ENCODE data around the gene FOXO1. TPM values are rescaled to one million over a fixed set of nuclear protein-coding genes. Genes with fewer than 3 reads are reported as not detected.

The FOXO1 gene
- total RNA-seq, 1 donor from 2014 or later: 31.5 TPM

DNA sequence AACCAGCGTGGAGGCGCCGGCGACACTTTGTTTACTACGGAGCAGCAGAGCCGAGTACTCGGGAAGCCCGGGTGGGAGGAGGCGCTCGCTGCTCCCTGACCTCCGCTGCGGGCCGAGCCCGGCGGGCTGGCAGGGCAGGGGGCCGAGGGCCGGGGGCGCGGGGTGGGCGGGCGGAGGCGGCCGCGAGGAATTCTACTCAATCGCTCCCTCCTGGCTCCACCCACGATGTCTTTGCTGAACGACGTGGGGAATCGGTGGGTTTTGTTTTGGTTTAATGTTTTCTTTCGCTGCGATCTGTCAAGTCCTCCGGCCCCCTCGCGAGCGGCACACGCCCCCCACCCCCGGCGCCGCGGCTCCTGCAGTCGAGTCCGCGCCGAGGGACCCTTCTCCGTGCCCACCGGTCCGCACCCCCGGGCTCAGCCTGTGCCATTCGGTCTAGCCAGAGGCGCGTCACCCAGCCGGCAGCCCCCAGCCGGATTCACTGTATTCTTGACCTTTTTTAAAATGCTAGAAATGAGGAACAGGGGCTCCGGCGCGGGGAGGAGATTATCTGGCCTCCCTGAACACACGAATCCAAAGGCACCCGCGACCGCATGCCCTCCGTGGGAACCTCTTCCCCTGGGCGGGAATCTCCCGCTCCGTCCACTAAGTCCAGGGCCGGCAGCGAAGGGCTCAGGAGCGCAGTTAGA lies 636 bp upstream of the FOXO1 start:
- intact Hi-C loops (cut with micrococcal nuclease): loop anchor here (1.0 to 10.0 kb wide), 6 partner anchors 104 to 640 kb away; partner anchors contain the start of genes ELF1 and MRPS31

DNA sequence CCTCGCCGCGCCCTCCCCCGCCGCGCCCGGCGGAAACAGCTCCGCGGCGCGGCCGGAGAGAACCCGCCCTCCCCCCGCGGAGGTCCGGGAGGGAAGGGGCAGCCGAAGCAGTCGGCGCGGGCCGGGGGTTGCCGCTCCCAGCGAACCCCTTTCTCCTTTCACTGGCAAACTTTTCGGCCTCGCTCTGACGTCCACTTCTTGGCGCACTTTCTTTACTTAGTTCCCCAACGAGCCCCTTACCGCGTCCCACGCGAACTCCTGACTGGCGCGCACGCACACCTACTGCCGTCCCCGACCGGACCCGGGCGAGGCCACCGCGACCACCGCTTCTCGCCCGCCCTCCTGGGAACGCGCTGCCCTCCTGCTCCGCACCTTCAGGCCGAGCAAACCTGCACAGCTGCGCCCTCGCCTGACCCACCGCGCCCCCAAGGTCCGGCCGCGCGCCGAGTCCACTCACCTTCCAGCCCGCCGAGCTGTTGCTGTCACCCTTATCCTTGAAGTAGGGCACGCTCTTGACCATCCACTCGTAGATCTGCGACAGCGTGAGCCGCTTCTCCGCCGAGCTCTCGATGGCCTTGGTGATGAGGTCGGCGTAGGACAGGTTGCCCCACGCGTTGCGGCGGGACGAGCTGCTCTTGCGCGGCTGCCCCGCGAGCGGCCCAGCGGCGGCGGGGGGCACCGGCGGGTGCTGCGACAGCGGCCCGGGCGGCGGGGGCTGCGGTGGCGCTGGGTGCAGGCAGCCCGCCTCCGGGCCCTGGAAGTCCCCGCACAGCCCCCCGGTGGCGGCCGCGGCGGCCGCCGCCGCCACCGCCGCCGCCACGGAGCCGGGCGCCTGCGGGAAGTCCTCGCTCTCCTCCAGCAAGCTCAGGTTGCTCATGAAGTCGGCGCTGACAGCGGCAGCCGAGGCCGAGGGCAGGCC lies 1.1 kb downstream of the FOXO1 start:
- intact Hi-C loops (cut with micrococcal nuclease): loop anchor here (1.0 to 10.0 kb wide), 9 partner anchors 106 to 638 kb away; partner anchors contain the start of genes ELF1, MRPS31 and WBP4

- intact Hi-C loops (cut with micrococcal nuclease): loop anchor here (1.0 to 10.0 kb wide), 8 partner anchors 170 to 637 kb away; partner anchors contain the start of genes ELF1 and WBP4
Observed at GRCh38 chr13:40664350-40665125, 1.9 kb downstream of the FOXO1 start.

GRCh38 chr13:40664100-40664349 lies 2.4 kb downstream of the FOXO1 start:
- intact Hi-C loops (cut with micrococcal nuclease): loop anchor here (1.0 to 10.0 kb wide), 6 partner anchors 169 to 477 kb away; partner anchors contain the start of genes ELF1 and WBP4

- intact Hi-C loops (cut with micrococcal nuclease): loop anchor here (1.0 to 10.0 kb wide), 4 partner anchors 9 to 441 kb away; partner anchors contain the start of gene ELF1
Observed at GRCh38 chr13:40662866-40663265, 3.6 kb downstream of the FOXO1 start.

DNA sequence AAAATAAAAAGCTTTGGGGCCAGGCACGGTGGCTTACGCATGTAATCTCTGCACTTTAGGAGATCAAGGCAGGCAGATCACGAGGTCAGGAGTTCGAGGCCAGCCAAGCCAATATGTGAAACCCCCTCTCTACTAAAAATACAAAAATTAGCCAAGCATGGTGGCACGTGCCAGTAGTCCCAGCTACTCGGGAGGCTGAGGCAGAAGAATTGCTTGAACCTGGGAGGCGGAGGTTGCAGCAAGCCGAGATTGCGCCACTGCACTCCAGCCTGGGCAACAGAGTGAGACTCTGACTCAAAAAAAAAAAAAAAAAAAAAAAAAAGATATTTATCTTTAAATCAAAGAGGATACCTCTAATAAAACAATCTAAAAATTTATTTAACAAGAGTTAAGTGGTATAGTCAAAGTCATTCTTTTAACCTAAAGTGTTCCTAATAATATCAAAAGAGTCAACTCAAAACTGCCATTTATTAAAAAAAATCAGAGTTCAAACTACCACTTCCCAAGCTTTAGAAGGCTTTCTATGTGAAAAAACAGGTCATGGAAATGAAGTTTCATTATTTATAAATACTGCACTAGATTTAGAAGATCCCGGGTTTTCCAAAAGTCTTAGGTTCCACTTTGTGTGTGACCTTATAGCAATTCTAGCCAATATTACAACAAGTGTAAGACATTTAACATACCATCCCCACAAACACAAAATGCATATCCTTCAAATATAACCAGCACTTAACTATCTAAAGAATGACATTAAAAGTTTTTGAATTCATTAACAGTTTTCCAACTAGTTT lies 4.4 kb downstream of the FOXO1 start:
- intact Hi-C loops (cut with micrococcal nuclease): loop anchor here (1.0 to 10.0 kb wide), 3 partner anchors 8 to 440 kb away; partner anchors contain the start of gene ELF1

DNA sequence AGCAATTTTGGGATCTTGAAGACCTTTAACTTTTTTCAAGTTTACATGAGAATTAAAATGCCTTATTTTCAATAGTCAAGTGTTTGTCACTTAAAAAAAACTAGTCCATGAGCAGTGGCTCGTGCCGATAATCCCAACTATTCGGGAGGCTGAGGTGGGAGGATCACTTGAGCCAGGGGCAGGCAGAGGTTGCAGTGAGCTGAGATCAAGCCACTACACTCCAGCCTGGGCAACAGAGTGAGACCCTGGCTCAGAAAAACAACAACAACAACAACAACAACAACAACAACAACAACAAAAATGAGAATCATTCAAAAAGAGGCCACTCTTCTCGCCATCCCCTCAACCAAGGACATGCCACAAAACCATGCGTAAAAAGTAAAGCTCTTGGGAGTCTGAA lies 5.7 kb downstream of the FOXO1 start:
- intact Hi-C loops (cut with micrococcal nuclease): loop anchor here (5.0 to 10.0 kb wide), 2 partner anchors 354 to 438 kb away; partner anchors contain the start of gene ELF1

GRCh38 chr13:40660141-40660664 lies 6.2 kb downstream of the FOXO1 start:
- intact Hi-C loops (cut with micrococcal nuclease): loop anchor here (5.0 to 10.0 kb wide), 2 partner anchors 355 to 438 kb away; partner anchors contain the start of gene ELF1

GRCh38 chr13:40657951-40658350 lies 8.5 kb downstream of the FOXO1 start:
- intact Hi-C loops (cut with micrococcal nuclease): no loop called here

- intact Hi-C loops (cut with micrococcal nuclease): no loop called here
Observed at GRCh38 chr13:40657307-40657706, 9.1 kb downstream of the FOXO1 start.

DNA sequence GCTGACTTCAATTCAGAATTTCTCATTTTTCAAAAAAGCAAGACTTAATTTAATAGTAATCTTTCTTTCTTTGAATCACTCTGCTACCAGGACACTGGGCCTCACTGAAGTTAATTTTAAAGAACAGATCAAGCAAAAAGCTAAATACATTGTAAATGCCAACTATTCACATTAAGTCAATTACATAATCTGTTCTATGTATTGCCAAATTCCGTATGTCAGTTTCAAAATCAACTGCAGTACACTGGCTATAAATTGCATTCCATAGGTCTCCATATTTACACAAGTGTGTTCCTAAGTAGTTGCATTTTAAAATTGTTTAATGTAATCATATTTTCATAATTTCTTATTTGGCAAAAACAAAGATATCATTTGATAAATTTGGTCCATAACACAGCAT lies 10.1 kb downstream of the FOXO1 start:
- intact Hi-C loops (cut with micrococcal nuclease): no loop called here

GRCh38 chr13:40653527-40654318 lies 12.7 kb downstream of the FOXO1 start:
- intact Hi-C loops (cut with micrococcal nuclease): loop anchor here (1.0 kb wide), 1 partner anchor 9 kb away; no protein-coding TSS in a partner anchor

GRCh38 chr13:40652588-40652940 lies 13.9 kb downstream of the FOXO1 start:
- intact Hi-C loops (cut with micrococcal nuclease): no loop called here

DNA sequence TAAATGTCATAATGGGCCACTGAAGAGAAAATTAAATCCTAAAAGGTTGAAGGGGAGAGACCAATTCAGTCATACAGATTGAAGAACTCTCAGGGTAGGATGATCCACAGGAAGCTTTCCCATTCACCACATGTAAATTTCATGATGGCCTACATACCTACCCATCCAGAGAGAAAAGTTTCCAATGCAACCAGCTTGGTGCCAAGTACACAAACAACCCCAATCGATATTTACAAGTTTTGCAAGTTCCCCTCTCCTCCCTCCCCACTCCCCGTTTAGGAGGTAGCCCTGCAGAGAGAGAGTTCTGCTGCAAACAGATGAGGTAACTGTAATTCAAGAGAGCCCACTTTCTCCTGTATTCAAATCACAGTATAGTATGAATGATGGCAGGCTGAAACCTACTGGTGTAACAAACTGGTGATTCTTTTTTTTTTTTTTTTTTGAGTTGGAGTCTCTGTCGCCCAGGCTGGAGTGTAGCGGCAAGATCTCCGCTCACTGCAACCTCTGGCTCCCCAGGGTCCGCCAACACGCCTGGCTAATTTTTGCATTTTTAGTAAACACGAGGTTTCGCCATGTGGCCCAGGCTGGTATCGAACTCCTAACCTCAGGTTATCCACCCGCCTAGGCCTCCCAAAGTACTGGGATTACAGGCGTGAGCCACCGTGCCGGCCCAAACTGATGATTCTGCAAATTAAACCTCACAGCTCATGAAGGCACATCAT lies 14.4 kb downstream of the FOXO1 start:
- intact Hi-C loops (cut with micrococcal nuclease): no loop called here

- intact Hi-C loops (cut with micrococcal nuclease): no loop called here
Observed at GRCh38 chr13:40648841-40649240, 17.6 kb downstream of the FOXO1 start.

GRCh38 chr13:40648040-40648439 lies 18.4 kb downstream of the FOXO1 start:
- intact Hi-C loops (cut with micrococcal nuclease): no loop called here

GRCh38 chr13:40644838-40645604 lies 21.4 kb downstream of the FOXO1 start:
- intact Hi-C loops (cut with micrococcal nuclease): no loop called here

Data from T-helper 2 cell treated with Interferon-gamma antibody and Interleukin-4, amounts not matched to agents 100 ng/mL and 5 ng/mL, for 36 hours (primary cell).